Stomach (tissue), 9 donors: ENCODE measurements around the gene FYN. TPM values are rescaled to one million over a fixed set of nuclear protein-coding genes. Genes with fewer than 3 reads are reported as not detected.
"Not testable (repeated sequence)": the region's sequence is repeated elsewhere in the genome, so short reads cannot be mapped to it uniquely, and the experiment has no call there.

Source experiments
- DNase-seq, 2 donors: peaks; one replicate each; pipeline versions ENCODE4 v3.0.0 to v3.0.0-alpha.2; 2013 to 2019
- H3K27ac ChIP-seq, 5 donors: fragments of 200-600 bp in 4 of 5; sonication (generic) in 4 of 5; one replicate each; pipeline ENCODE4 v1.5.1; 2013 to 2019; ENCODE audit warnings: mild to moderate bottlenecking in 1 of 5, moderate library complexity in 1 of 5
- H3K27me3 ChIP-seq, 3 donors: fragments of 200-600 bp; sonication (generic); one replicate each; pipeline ENCODE4 v1.5.1; 2017 to 2019; ENCODE audit warnings: mixed run types in 1 of 3
- H3K36me3 ChIP-seq, 4 donors: fragments of 200-600 bp; sonication (generic); 1 replicate in 3 of 4; 2 replicates in 1 of 4; pipeline ENCODE4 v1.5.1; 2016 to 2019
- H3K4me1 ChIP-seq, 4 donors: fragments of 200-600 bp; sonication (generic); one replicate each; pipeline ENCODE4 v1.5.1; 2016 to 2019
- H3K4me3 ChIP-seq, 4 donors: fragments of 200-600 bp; sonication (generic) in 3 of 4; one replicate each; pipeline ENCODE4 v1.5.1; 2016 to 2019; ENCODE audit warnings: mild to moderate bottlenecking in 1 of 4
- H3K9me3 ChIP-seq, 4 donors: fragments of 200-600 bp; sonication (generic); one replicate each; pipeline ENCODE4 v1.5.1; 2016 to 2019
- EP300 ChIP-seq: sonication (generic); formaldehyde crosslinking; IDR thresholded peaks from one replicate; pipeline ENCODE4 v1.6.1; 2017; ENCODE audit warnings: antibody characterized with exemption
- POLR2A ChIP-seq, 4 donors: fragments of 450-650 bp; IDR thresholded peaks; one replicate each; pipeline ENCODE4 v1.6.1; 2016; ENCODE audit warnings: antibody characterized with exemption in 4 of 4, control low read depth in 2 of 4, mild to moderate bottlenecking in 1 of 4, moderate library complexity in 1 of 4
- POLR2AphosphoS5 ChIP-seq, 3 donors: sonication (generic); formaldehyde crosslinking; IDR thresholded peaks; one replicate each; pipeline ENCODE4 v1.6.1; 2016; ENCODE audit warnings: antibody characterized with exemption in 3 of 3
- WGBS, 5 donors: extraction: QIAGEN DNeasy Blood & Tissue Kit in 3 of 5; methylation state at CpG; one replicate each; pipeline versions ENCODE4 v1.1.5 to v1.1.7; 2013 to 2018; 5-methylcytosine and 5-hydroxymethylcytosine counted together
- intact Hi-C: fragments of 100-400 bp; cut with DNase I; formaldehyde crosslinking; loops from one replicate; pipeline ENCODE4 v1.15.1; 2023; ENCODE audit warnings: low total_unique reads
- polyA plus RNA-seq, 3 donors: library from polyadenylated mRNA; stranded (reverse); fragments of 200-250 nt; gene quantifications; one replicate each; pipeline ENCODE4 v1.2.3, GENCODE V29; 2013
- total RNA-seq, 5 donors: library from RNA; depleted of rRNA; stranded (reverse); fragments of >200 nt; gene quantifications; one replicate each; pipeline versions ENCODE4 v1.1.0 to v1.2.3, GENCODE V29; 2014 to 2016
- TF ChIP-seq, protein P1 (sequence below), 7 experiments: fragments of 450-650 bp in 4 of 7; fragments of 200-600 bp in 3 of 7; sonication (generic) in 3 of 7; IDR thresholded peaks; one replicate each; pipeline ENCODE4 v1.5.1; 2016 to 2019; ENCODE audit warnings: antibody characterized with exemption in 7 of 7, control low read depth in 2 of 7, mild to moderate bottlenecking in 1 of 7
- donor health status: healthy with polysubstance abuse.
- donor health status: Bipolar disorder and iron deficiency.
- donor health status: healthy.

FYN gene
- total and polyA plus RNA-seq, 8 donors, result 8.4 to 146 (median 37.1) TPM

DNA sequence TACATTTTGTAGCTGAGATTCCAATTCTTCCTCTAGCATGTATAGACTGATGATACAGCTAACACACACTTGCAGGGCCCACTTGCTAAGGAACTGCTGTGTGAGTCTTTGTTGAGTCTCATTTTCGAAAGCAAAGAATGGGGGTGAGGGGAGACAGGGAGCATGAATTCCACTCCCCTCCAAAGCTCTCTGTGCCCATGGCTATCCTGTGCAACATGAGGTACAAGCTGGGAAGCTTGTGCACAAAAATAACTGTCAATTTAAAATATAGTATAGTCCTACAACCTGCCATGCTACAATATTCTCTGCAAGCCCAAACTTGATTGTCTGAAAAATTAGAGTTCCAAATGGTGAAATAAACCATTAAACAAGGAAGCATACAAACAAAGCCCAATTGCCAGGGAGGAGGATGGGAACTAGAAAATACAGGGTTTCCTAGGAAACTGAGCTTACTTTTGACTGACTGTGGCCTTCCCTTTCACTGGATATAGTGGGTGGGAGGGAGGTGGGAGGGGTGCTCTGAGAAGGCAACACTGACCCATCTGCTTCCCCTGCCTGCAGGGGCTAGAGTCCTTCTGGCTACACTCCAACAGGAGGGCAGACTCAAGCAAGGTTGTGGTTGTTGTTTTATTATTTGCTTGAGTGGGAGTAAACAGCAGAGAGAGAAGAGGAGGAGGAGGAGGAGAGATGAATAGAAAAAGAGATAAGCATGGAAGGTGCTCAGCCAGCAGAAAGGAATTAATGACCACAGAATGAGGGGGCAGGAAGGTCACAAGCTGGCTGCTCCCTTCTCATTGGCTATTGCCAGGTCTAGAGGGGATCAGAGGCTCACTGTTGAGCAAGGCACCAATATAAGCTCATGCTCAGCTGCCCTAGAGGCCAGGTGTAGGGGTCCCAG lies 84.6 kb downstream of the FYN start:
- TF ChIP-seq EP300, result no peak
- TF ChIP-seq, protein P1, sequence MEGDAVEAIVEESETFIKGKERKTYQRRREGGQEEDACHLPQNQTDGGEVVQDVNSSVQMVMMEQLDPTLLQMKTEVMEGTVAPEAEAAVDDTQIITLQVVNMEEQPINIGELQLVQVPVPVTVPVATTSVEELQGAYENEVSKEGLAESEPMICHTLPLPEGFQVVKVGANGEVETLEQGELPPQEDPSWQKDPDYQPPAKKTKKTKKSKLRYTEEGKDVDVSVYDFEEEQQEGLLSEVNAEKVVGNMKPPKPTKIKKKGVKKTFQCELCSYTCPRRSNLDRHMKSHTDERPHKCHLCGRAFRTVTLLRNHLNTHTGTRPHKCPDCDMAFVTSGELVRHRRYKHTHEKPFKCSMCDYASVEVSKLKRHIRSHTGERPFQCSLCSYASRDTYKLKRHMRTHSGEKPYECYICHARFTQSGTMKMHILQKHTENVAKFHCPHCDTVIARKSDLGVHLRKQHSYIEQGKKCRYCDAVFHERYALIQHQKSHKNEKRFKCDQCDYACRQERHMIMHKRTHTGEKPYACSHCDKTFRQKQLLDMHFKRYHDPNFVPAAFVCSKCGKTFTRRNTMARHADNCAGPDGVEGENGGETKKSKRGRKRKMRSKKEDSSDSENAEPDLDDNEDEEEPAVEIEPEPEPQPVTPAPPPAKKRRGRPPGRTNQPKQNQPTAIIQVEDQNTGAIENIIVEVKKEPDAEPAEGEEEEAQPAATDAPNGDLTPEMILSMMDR (IDR thresholded peaks at IDR 0.05), result no peak
- TF ChIP-seq POLR2AphosphoS5 (IDR thresholded peaks at IDR 0.05), result no peak
- TF ChIP-seq POLR2A (IDR thresholded peaks at IDR 0.05), result no peak

DNA sequence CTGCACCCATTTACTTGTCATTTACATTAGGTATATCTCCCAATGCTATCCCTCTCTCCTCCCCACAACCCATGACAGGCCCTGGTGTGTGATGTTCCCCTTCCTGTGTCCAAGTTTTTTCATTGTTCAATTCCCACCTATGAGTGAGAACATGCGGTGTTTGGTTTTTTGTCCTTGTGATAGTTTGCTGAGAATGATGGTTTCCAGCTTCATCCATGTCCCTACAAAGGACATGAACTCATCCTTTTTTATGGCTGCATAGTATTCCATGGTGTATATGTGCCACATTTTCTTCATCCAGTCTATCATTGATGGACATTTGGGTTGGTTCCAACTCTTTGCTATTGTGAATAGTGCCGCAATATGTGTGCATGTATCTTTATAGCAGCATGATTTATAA lies 87.1 kb downstream of the FYN start:
- H3K4me3 ChIP-seq, H3K9me3 ChIP-seq, H3K27me3 ChIP-seq, H3K27ac ChIP-seq, H3K36me3 ChIP-seq, intact Hi-C loops, DNase-seq: not testable (repeated sequence)
- 92 to 98% (median 97%) methylated on average over 2 of the region's 2 CpGs for WGBS, 5 donors
- H3K4me1 ChIP-seq, result peaks cover 8 to 58% (median 37%) of the 10 kb centered on the region in 4 donors

More for the DNA sequence above, 84.6 kb downstream of the FYN start:
- Histone ChIP-seq H3K9me3 (no peaks in the 10 kb centered on the region), H3K36me3 (no peaks in the 10 kb centered on the region), H3K27me3 (no peaks in the 10 kb centered on the region), H3K27ac (peak overlapping the region in 1 of 5 donors; percentile 10), H3K4me3 (no peak overlapping the region), H3K4me1 (peaks cover 8 to 45% (median 27%) of the 10 kb centered on the region in 4 donors)
- intact Hi-C loops, result no loop called here
- peak in 1 of 2 donors; percentile 46 for DNase-seq
- 77 to 97% (median 93%) methylated on average over 1 of the region's 1 CpG for WGBS, 5 donors

DNA sequence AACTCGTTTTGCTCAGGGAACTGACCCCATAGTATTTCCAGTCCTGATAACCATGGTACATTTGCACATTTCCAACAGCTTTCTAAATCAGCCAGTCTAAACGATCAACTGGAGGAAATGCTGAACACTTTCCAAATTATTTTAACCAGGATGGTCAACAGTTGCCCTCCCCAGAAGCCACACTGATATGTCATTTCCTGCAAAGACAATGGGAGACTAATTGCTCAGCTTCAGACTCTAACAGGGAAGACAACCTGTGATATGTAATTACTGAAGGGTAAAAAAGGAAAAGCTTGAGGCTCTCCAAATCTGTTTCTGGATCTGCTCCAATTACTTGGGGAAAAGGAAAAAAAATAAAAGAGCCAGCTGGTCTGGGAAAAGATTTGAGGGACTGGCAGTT lies 88.8 kb downstream of the FYN start:
- Histone ChIP-seq H3K4me3 (no peak overlapping the region), H3K27me3 (no peaks in the 10 kb centered on the region), H3K4me1 (peaks cover 8 to 57% (median 39%) of the 10 kb centered on the region in 4 donors), H3K36me3 (no peaks in the 10 kb centered on the region), H3K9me3 (no peaks in the 10 kb centered on the region), H3K27ac (peak overlapping the region in 4 of 5 donors; percentile 2 to 81 (median 22))
- intact Hi-C loops, result no loop called here
- WGBS, 5 donors, result 13 to 24% (median 15%) methylated on average over 2 of the region's 2 CpGs
- peak in 1 of 2 donors; percentile 34 for DNase-seq
- TF ChIP-seq EP300 (no peak), POLR2A (IDR thresholded peaks at IDR 0.05) (no peak), POLR2AphosphoS5 (IDR thresholded peaks at IDR 0.05) (no peak)
- TF ChIP-seq, protein P1 (IDR thresholded peaks at IDR 0.05), result no peak

DNA sequence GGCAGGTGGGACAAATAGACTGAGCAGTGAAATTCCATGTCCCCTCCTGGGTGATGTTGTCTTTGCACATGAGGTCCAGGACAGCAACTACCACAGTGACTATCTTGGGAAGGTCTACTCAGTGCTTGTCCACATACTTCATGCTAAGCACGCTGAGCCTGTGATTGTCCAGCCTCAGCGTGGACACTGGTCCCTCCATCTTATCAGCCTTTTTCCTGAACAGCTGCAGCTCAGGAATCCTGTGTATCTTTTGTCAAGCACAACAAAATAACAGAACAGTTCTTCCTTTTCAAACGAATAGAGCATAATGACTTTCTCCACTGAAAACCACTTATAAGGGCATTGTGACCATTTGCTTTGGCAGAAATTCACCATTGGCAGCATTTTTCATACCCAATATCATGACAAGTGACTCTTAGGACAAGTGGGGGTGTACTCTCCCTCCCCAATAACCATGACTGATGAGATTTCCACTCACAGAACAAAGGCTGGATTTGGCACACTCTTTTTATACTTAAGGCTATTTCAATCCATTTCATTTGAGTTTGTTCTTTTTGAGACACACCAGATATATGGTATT lies 90.3 kb downstream of the FYN start:
- DNase-seq, result no peak
- peaks cover 0 to 50% (median 37%) of the 10 kb centered on the region in 4 donors for H3K4me1 ChIP-seq
- H3K27ac ChIP-seq, result peak overlapping the region in 3 of 5 donors; percentile 1 to 81 (median 17)
- no peaks in the 10 kb centered on the region for H3K27me3 ChIP-seq
- TF ChIP-seq POLR2AphosphoS5 (IDR thresholded peaks at IDR 0.05) (no peak), EP300 (no peak), POLR2A (IDR thresholded peaks at IDR 0.05) (no peak)
- TF ChIP-seq, protein P1 (IDR thresholded peaks at IDR 0.05), result no peak
- no peak overlapping the region for H3K4me3 ChIP-seq
- no peaks in the 10 kb centered on the region for H3K9me3 ChIP-seq
- intact Hi-C loops, result no loop called here
- no peaks in the 10 kb centered on the region for H3K36me3 ChIP-seq
- WGBS, 5 donors, result 62 to 84% (median 77%) methylated on average over 3 of the region's 3 CpGs
